ELR (cell line): Measurements from ENCODE around the gene TIGIT.

Experiments
- DNase-seq: peaks from one replicate; pipeline ENCODE4 v3.0.0-alpha.2; 2015; ENCODE audit warnings: low read depth

Gene TIGIT

GRCh38 chr3:114313426-114313825, 19.6 kb downstream of the TIGIT start:
- no peak for DNase-seq

GRCh38 chr3:114314282-114314681, 20.5 kb downstream of the TIGIT start:
- DNase-seq: no peak

GRCh38 chr3:114318295-114318694, 24.5 kb downstream of the TIGIT start:
- no peak for DNase-seq

GRCh38 chr3:114319453-114319852, 25.6 kb downstream of the TIGIT start:
- DNase-seq: peak; percentile 52

GRCh38 chr3:114320246-114320645, 26.4 kb downstream of the TIGIT start:
- DNase-seq: peak; percentile 26

GRCh38 chr3:114323546-114324254, 29.9 kb downstream of the TIGIT start:
- no peak for DNase-seq

GRCh38 chr3:114327665-114328064, 33.8 kb downstream of the TIGIT start:
- no peak for DNase-seq

- DNase-seq: no peak
Observed at GRCh38 chr3:114328345-114328744, 34.5 kb downstream of the TIGIT start.

- no peak for DNase-seq
Observed at GRCh38 chr3:114329823-114330222, 36.0 kb downstream of the TIGIT start.

GRCh38 chr3:114331007-114331406, 37.2 kb downstream of the TIGIT start:
- no peak for DNase-seq

GRCh38 chr3:114331710-114332109, 37.9 kb downstream of the TIGIT start:
- DNase-seq: no peak

GRCh38 chr3:114332342-114333179, 38.7 kb downstream of the TIGIT start:
- DNase-seq: no peak

- no peak for DNase-seq
Observed at GRCh38 chr3:114333180-114333922, 39.5 kb downstream of the TIGIT start.

- DNase-seq: no peak
Observed at GRCh38 chr3:114333923-114334240, 40.1 kb downstream of the TIGIT start.

GRCh38 chr3:114336122-114336697, 42.4 kb downstream of the TIGIT start:
- peak; percentile 37 for DNase-seq

GRCh38 chr3:114336857-114337256, 43.0 kb downstream of the TIGIT start:
- DNase-seq: no peak

- no peak for DNase-seq
Observed at GRCh38 chr3:114338651-114339357, 45.0 kb downstream of the TIGIT start.

- DNase-seq: no peak
Observed at GRCh38 chr3:114344492-114344891, 50.7 kb downstream of the TIGIT start.

- no peak for DNase-seq
Observed at GRCh38 chr3:114350271-114350670, 56.4 kb downstream of the TIGIT start.

- DNase-seq: no peak
Observed at GRCh38 chr3:114350690-114351089, 56.9 kb downstream of the TIGIT start.

- no peak for DNase-seq
Observed at GRCh38 chr3:114351123-114351821, 57.4 kb downstream of the TIGIT start.
